H1 (cell line): Measurements from ENCODE around the gene CBLN3. TPM values are rescaled to one million over a fixed set of nuclear protein-coding genes. Genes with fewer than 3 reads are reported as not detected.

Experiments
- CTCF ChIA-PET: fragments of 300-600 bp; sonication (Branson Sonifier 250); formaldehyde crosslinking; loops from one replicate; lab custom pipeline; 2021; ENCODE audit not compliant: partially characterized antibody; lab: Charles Lee
- POLR2A ChIA-PET: fragments of 300-600 bp; sonication (Branson Sonifier 250); formaldehyde crosslinking; loops from one replicate; lab custom pipeline; 2021; ENCODE audit warnings: inconsistent platforms; ENCODE audit not compliant: partially characterized antibody; lab: Charles Lee
- DNase-seq, 2 experiments: peaks; one replicate each; pipeline versions ENCODE4 v3.0.0 to v3.0.0-alpha.2; 2010 to 2022; ENCODE audit warnings: low spot score in 2 of 2, low read depth in 1 of 2, mixed read lengths in 1 of 2
- FAIRE-seq: peaks from 2 replicates; lab custom pipeline; 2011; peaks lifted over from hg19 to GRCh38; lab: Jason Lieb, UNC
- H2AFZ ChIP-seq: 2 replicates; pipeline ENCODE4 v1.8.1; 2012; ENCODE audit warnings: low read length, inconsistent platforms
- H2AK5ac ChIP-seq: 2 replicates; pipeline ENCODE4 v1.6.1; 2013; ENCODE audit warnings: low read depth, low read length
- H2BK120ac ChIP-seq: replicated peaks from 2 replicates; pipeline ENCODE3; 2013; ENCODE audit warnings: low read depth, low read length, inconsistent platforms
- H2BK12ac ChIP-seq: 2 replicates; pipeline ENCODE4 v1.6.1; 2013; ENCODE audit warnings: low read depth, low read length
- H2BK15ac ChIP-seq: 2 replicates; pipeline ENCODE4 v1.6.1; 2013; ENCODE audit warnings: low read length
- H2BK20ac ChIP-seq: 2 replicates; pipeline ENCODE4 v1.6.1; 2013; ENCODE audit warnings: low read length
- H2BK5ac ChIP-seq: 2 replicates; pipeline ENCODE4 v1.6.1; 2013; ENCODE audit warnings: low read depth, low read length
- H3K14ac ChIP-seq: 2 replicates; pipeline ENCODE4 v1.6.1; 2013; ENCODE audit warnings: inconsistent platforms; ENCODE audit not compliant: insufficient read length
- H3K18ac ChIP-seq: 2 replicates; pipeline ENCODE4 v1.6.1; 2013; ENCODE audit warnings: low read length; ENCODE audit errors: extremely low read depth
- H3K23ac ChIP-seq: 2 replicates; pipeline ENCODE4 v1.6.1; 2013; ENCODE audit warnings: inconsistent platforms; ENCODE audit not compliant: insufficient read length
- H3K23me2 ChIP-seq: 2 replicates; pipeline ENCODE4 v1.6.1; 2013; ENCODE audit warnings: low read depth, low read length
- H3K27ac ChIP-seq: 2 replicates; pipeline ENCODE4 v1.6.1; 2011; ENCODE audit warnings: low read depth, low read length, inconsistent platforms
- H3K27me3 ChIP-seq, 4 experiments: replicated peaks in 1 of 4; 1 replicate in 1 of 4; 2 replicates in 3 of 4; pipeline versions ENCODE4 v1.6.1 to v1.8.1; 2011 to 2013; ENCODE audit warnings: low read length in 3 of 4, mild to moderate bottlenecking in 3 of 4, inconsistent platforms in 2 of 4, mixed read lengths in 2 of 4, moderate library complexity in 1 of 4; ENCODE audit not compliant: control insufficient read depth in 3 of 4, insufficient read depth in 3 of 4; ENCODE audit errors: extremely low read depth in 1 of 4
- H3K36me3 ChIP-seq, 4 experiments: 2 replicates each; pipeline versions ENCODE4 v1.6.1 to v1.8.1; 2011 to 2013; ENCODE audit warnings: mild to moderate bottlenecking in 4 of 4, low read length in 3 of 4, moderate library complexity in 2 of 4, control low read depth in 1 of 4, inconsistent platforms in 1 of 4; ENCODE audit not compliant: insufficient read depth in 4 of 4, control insufficient read depth in 2 of 4
- H3K4ac ChIP-seq: replicated peaks from 2 replicates; pipeline ENCODE3; 2013; ENCODE audit warnings: low read length, low read depth, mixed read lengths, inconsistent platforms; ENCODE audit not compliant: insufficient read length
- H3K4me1 ChIP-seq, 4 experiments: replicated peaks in 1 of 4; 1 replicate in 1 of 4; 2 replicates in 3 of 4; pipeline versions ENCODE4 v1.6.1 to v1.8.1; 2011 to 2013; ENCODE audit warnings: low read length in 3 of 4, inconsistent platforms in 2 of 4, mixed read lengths in 1 of 4; ENCODE audit not compliant: insufficient read depth in 4 of 4, control insufficient read depth in 3 of 4
- H3K4me2 ChIP-seq, 2 experiments: 2 replicates each; pipeline versions ENCODE4 v1.6.1 to v1.8.1; 2011 to 2013; ENCODE audit warnings: low read depth in 2 of 2, low read length in 2 of 2, control low read depth in 1 of 2, inconsistent platforms in 1 of 2, mild to moderate bottlenecking in 1 of 2; ENCODE audit not compliant: insufficient read depth in 1 of 2
- H3K4me3 ChIP-seq, 4 experiments: fragments of 200-600, 300-600 bp in 1 of 4; sonication (generic), shearing (Covaris generic), sonication (Bioruptor Twin) in 1 of 4; 2 replicates each; pipeline versions ENCODE4 v1.5.1 to v1.8.1; 2011 to 2016; ENCODE audit warnings: low read length in 4 of 4, low read depth in 3 of 4, control low read depth in 2 of 4, inconsistent platforms in 2 of 4, mild to moderate bottlenecking in 2 of 4, mixed read lengths in 1 of 4, moderate library complexity in 1 of 4; ENCODE audit not compliant: insufficient read depth in 2 of 4; ENCODE audit errors: extremely low read depth in 1 of 4
- H3K56ac ChIP-seq: replicated peaks from 2 replicates; pipeline ENCODE3; 2013; ENCODE audit warnings: low read depth, mild to moderate bottlenecking, mixed read lengths, low read length, inconsistent platforms; ENCODE audit not compliant: insufficient read length
- H3K79me1 ChIP-seq: 2 replicates; pipeline ENCODE4 v1.6.1; 2013; ENCODE audit warnings: low read depth, low read length, control low read depth
- H3K79me2 ChIP-seq, 2 experiments: 2 replicates each; pipeline versions ENCODE4 v1.6.1 to v1.8.1; 2012 to 2013; ENCODE audit warnings: low read length in 2 of 2, mild to moderate bottlenecking in 2 of 2, inconsistent platforms in 1 of 2; ENCODE audit not compliant: insufficient read depth in 2 of 2, control insufficient read depth in 1 of 2
- H3K9ac ChIP-seq, 4 experiments: replicated peaks in 1 of 4; 1 replicate in 1 of 4; 2 replicates in 3 of 4; pipeline versions ENCODE4 v1.6.1 to v1.8.1; 2011 to 2013; ENCODE audit warnings: low read depth in 3 of 4, low read length in 3 of 4, control low read depth in 2 of 4, mild to moderate bottlenecking in 2 of 4, moderate library complexity in 2 of 4, inconsistent platforms in 1 of 4; ENCODE audit errors: extremely low read depth in 1 of 4
- H3K9me3 ChIP-seq, 2 experiments: 2 replicates each; pipeline versions ENCODE4 v1.6.1 to v1.8.1; 2012 to 2013; ENCODE audit warnings: mild to moderate bottlenecking in 2 of 2, moderate library complexity in 2 of 2, control low read depth in 1 of 2, inconsistent platforms in 1 of 2, low read depth in 1 of 2, low read length in 1 of 2, mixed read lengths in 1 of 2; ENCODE audit not compliant: insufficient read depth in 2 of 2
- H4K20me1 ChIP-seq, 2 experiments: replicated peaks in 1 of 2; 2 replicates each; pipeline versions ENCODE3 to v1.8.1; 2011 to 2013; ENCODE audit warnings: inconsistent platforms in 2 of 2, low read length in 2 of 2, mild to moderate bottlenecking in 1 of 2; ENCODE audit not compliant: insufficient read depth in 2 of 2, control insufficient read depth in 1 of 2
- H4K5ac ChIP-seq: 2 replicates; pipeline ENCODE4 v1.6.1; 2013; ENCODE audit warnings: low read length, low read depth, mixed read lengths, inconsistent platforms; ENCODE audit not compliant: insufficient read length
- H4K8ac ChIP-seq: 2 replicates; pipeline ENCODE4 v1.8.0; 2013; ENCODE audit warnings: mild to moderate bottlenecking, moderate library complexity, low read length, inconsistent platforms; ENCODE audit not compliant: insufficient read depth; ENCODE audit errors: extremely low read depth
- H4K91ac ChIP-seq: replicated peaks from 2 replicates; pipeline ENCODE3; 2013; ENCODE audit warnings: low read length, mixed read lengths, inconsistent platforms; ENCODE audit not compliant: insufficient read length
- RNF2 ChIP-seq: fragments of 200-900, 300-1000 bp; sonication (generic); IDR thresholded peaks from 2 replicates; pipeline ENCODE4 v1.7.1; 2016; ENCODE audit warnings: borderline replicate concordance, low read depth, mild to moderate bottlenecking, antibody characterized with exemption, low read length; ENCODE audit not compliant: poor library complexity, severe bottlenecking; ENCODE audit errors: missing control alignments
- TAF1 ChIP-seq: IDR thresholded peaks from 2 replicates; pipeline ENCODE4 v1.6.1; 2011; ENCODE audit warnings: mild to moderate bottlenecking, low read depth, low read length
- YY1 ChIP-seq: IDR thresholded peaks from 2 replicates; pipeline ENCODE4 v1.6.1; 2011; ENCODE audit warnings: low read depth, mild to moderate bottlenecking, low read length
- WGBS, 2 experiments: shearing (Covaris generic) in 1 of 2; methylation state at CpG; one replicate each; pipeline versions ENCODE4 v1.1.6 to v1.1.7; 2013 to 2015; ENCODE audit warnings: low lambda C conversion rate in 2 of 2, mixed read lengths in 2 of 2, inconsistent platforms in 1 of 2, low coverage in 1 of 2, missing lambda C conversion rate in 1 of 2; ENCODE audit not compliant: insufficient replicate concordance in 2 of 2, insufficient coverage in 1 of 2, insufficient read length in 1 of 2; ENCODE audit errors: extremely low coverage in 1 of 2, missing lambda C conversion rate in 1 of 2; 5-methylcytosine and 5-hydroxymethylcytosine counted together
- polyA plus RNA-seq, 7 experiments: library from polyadenylated mRNA; depleted of rRNA in 3 of 7; stranded (reverse) in 5 of 7; unstranded in 2 of 7; fragments of >200 nt in 5 of 7; fragments of 200-250 nt in 2 of 7; gene quantifications; 1 replicate in 5 of 7; 2 replicates in 1 of 7; 4 replicates in 1 of 7; pipeline versions ENCODE4 v1.2.1 to v1.2.3, GENCODE V29; 2011 to 2013; ENCODE audit warnings: missing spikeins in 2 of 7, mixed read lengths in 2 of 7
- total RNA-seq: library from RNA; stranded (reverse); fragmentation: NEBNext Ultra II Directional; extraction: Animal tissue kit (Norgen Biotek cat#: 25700); gene quantifications from 2 replicates; pipeline ENCODE4 v1.2.1, GENCODE V29; 2021
- TF ChIP-seq, protein P1 (sequence below): IDR thresholded peaks from 2 replicates; pipeline ENCODE4 v1.6.1; 2011; ENCODE audit warnings: low read depth, mild to moderate bottlenecking, low read length; ENCODE audit not compliant: insufficient read depth

Gene CBLN3
- total and polyA plus RNA-seq, 2 of the 8 experiments (the other 6 are each of a cell fraction or from before 2014, with no cell fraction given), result 0.54 to 1.00 TPM

DNA sequence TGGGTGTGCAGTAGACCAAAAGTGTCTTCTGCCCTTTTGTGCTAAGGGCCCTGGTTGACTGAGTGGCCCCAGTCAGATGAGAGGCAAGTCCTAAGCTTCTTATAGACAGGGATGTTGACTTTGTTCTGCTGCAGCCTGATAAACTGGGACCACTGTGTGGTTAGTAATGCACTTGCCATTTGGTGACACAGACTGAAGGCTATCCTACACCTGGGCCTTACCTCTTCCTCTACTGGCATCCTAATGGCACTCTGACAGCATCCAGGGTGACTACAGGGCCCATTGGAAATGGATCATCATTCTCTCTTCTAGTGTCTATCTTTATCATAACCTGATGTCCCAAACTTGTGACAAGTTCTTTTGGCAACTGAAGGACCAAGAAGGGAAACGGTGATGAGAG is 9.8 kb upstream of the CBLN3 start:
- Histone ChIP-seq H2BK15ac (no peak overlapping the region), H4K91ac (no peak overlapping the region), H3K4ac (no peak overlapping the region), H3K14ac (no peak overlapping the region), H3K56ac (no peak overlapping the region), H2BK12ac (no peak overlapping the region), H3K23me2 (peaks cover 9% of the 10 kb centered on the region), H3K4me3 (no peak overlapping the region), H2AK5ac (no peak overlapping the region), H2BK5ac (no peak overlapping the region), H3K9ac (no peak overlapping the region), H3K79me2 (0 out of 4 replicates have a peak, but pooled peaks cover 0 to 3% of the 10 kb centered on the region in 2 experiments), H2AFZ (no peak overlapping the region), H3K27me3 (no peaks in the 10 kb centered on the region), H2BK120ac (no peak overlapping the region), H4K5ac (no peak overlapping the region), H3K23ac (no peak overlapping the region), H3K18ac (no peak overlapping the region), H4K20me1 (peaks cover 1 to 5% of the 10 kb centered on the region in 2 experiments), H3K9me3 (no peaks in the 10 kb centered on the region), H2BK20ac (no peak overlapping the region), H3K4me1 (no peaks in the 10 kb centered on the region; a peak in 2 of 7 replicates), H3K4me2 (no peak overlapping the region), H4K8ac (no peak overlapping the region), H3K27ac (no peak overlapping the region), H3K36me3 (peaks cover 10 to 26% (median 12%) of the 10 kb centered on the region in 4 experiments; a peak in 7 of 8 replicates), H3K79me1 (no peaks in the 10 kb centered on the region; the same call in 1 of the 2 replicates)
- POLR2A ChIA-PET, result interaction anchor here (1.3 to 1.4 kb wide), 2 partner anchors 33 to 42 kb away, joined by 3 read pairs; no protein-coding TSS in a partner anchor
- DNase-seq (no peak), FAIRE-seq (no peak)
- 87% methylated on average over 1 of the region's 1 CpG; no CpG with 5 or more reads in 1 of the 2 experiments for WGBS, 2 experiments
- CTCF ChIA-PET, result interaction anchor here (3.3 to 4.1 kb wide), 2 partner anchors 8 to 106 kb away, joined by 21 to 29 read pairs; no protein-coding TSS in a partner anchor
- TF ChIP-seq RNF2 (no peak), TAF1 (no peak), YY1 (no peak)
- TF ChIP-seq, protein P1, sequence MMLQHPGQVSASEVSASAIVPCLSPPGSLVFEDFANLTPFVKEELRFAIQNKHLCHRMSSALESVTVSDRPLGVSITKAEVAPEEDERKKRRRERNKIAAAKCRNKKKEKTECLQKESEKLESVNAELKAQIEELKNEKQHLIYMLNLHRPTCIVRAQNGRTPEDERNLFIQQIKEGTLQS, result no peak
